GM18907 (cell line): ENCODE data around the gene VAT1L.

Experiments
- ATAC-seq: cut with Tn5 transposase; IDR thresholded peaks from one replicate; pipeline ENCODE4 v1.9.1; 2021; ENCODE audit warnings: mild to moderate bottlenecking, moderate library complexity; ENCODE audit not compliant: unreplicated experiment

VAT1L gene

DNA sequence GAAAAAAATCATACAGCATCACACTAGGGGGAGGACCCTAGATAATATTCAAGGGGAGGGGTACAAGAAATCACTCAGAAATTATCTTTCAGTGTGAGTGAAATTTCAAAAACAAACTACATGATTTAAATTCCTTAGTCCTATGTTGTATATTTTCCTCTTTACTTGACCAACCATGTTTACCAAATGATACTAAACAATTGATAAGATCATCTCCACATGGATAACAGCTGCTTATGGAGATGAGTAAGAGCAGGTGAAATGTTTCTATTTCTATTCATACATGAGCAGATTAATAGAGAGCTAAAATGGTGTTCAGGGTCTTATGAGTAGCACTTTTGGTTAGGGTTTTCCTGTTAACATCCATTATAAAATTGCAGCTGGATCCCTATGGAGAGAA lies 7.3 kb upstream of the VAT1L start:
- ATAC-seq, result no peak

DNA sequence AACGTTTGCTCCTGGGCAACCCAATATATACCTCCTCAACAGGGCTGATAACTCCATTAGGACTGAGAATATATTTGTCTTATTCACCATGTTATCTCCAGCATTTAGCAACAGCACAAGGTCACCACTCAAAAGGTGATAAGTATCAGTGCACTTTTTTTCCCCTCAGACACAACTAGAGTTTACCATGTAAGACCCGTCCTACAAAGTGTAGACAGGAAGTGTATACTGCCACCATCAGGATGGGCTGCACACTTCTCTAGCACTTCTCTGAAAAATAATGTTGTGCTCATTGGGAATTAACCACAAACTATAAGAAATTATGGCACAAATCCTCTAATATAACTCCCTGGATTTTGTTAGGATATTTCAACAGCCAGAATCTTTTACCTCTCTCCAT lies 5.7 kb upstream of the VAT1L start:
- ATAC-seq, result no peak

DNA sequence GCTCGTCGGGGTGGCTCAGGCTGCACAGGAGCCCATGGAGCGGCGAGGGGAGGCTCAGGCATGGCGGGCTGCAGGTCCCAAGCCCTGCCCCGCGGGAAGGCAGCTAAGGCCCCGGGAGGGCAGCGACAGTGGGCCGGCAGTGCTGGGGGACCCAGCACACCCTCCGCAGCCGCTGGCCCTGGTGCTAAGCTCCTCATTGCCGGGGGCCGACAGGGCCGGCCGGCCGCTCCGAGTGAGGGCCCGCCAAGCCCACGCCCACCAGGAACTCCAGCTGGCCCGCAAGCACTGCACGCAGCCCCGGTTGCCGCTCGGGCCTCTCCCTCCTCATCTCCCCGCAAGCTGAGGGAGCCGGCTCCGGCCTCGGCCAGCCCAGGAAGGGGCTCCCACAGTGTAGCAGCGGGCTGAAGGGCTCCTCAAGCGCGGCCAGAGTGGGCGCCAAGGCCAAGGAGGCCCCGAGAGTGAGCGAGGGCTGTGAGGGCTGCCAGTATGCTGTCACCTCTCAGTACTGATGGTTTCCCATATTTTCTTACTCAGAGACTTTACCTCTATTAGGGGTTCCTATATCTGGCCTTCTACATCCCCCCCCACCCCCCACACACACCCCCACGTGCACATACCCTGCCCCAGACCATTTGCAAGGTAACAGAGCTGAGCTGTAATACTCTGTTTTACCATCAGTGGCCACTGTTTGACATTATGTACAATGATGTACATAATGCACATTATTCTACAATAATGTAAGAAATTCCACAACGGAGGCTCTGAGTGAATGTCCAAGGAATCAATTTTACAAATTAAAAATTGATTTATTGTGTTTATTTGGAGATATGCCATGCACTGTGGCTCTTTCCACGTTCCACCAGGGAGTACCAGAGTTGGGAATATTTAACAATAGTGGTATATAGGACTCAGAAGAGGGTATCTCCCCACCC lies 3.7 kb upstream of the VAT1L start:
- no peak for ATAC-seq

DNA sequence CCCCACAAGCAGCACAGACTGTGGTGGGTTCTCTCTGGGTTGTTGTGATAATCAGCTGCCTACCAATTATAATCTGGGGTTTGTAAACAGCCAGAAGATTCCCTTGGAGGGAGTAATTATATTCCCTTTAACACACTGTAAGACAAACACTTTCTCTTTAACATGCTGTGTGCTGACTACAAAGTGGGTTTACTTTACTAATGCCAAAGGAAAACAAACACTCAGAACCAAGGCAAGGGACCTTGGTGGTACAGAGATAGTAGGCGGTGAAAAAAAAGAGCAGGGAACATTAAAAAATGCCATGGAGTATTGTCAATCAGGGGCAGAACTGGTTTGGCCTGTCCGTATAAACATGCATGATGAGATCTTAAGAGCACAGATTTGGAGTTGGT lies 3.0 kb upstream of the VAT1L start:
- no peak for ATAC-seq

DNA sequence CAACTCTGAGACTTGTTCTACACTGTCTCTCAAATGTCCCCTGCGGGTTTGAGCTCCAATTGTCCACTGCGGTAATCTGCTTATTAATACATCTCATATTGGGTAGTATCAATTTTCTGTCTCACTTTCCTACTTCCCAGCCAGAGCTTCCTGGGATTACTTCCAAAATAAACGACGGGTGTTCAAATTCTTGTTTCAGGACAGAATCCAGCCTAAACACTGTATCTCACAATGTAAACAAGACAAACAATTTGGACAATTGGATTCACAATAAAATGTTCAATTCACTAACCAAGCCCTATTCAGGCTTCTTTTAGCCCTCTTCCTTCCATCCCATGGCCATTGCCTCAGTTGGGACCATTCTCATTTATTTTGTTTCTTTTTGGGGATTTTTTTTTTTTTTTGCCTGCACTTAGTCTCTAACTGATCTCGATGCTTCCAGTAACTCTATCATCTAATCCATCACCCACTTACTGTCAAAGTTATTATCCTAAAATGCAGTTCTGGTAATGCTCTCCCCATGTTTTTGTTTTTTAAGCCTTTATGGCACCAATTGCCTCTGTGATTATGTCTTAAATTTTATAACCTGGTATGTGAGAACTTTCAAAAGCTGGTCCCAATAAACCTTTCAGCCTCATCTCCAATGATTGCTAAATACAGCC lies 2.0 kb upstream of the VAT1L start:
- ATAC-seq, result no peak

DNA sequence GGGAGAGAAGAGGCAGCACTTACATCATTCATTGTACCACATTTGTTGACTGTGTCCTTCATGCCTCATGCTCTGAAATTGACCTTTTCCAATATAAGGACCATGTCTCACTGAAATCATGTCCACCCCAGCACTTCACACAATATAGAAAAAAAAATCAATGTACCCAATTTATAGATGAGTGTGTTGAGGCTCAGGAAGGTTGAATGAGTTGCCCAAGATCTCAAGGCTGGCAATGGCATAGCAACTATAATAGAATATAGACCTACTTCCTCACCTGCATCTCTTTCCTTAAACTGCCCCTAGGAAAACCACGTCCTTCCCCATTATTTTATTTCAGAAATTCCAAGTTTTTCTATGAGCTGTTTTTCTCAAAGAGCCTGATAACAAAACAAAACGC lies 912 bp upstream of the VAT1L start:
- ATAC-seq, result no peak

DNA sequence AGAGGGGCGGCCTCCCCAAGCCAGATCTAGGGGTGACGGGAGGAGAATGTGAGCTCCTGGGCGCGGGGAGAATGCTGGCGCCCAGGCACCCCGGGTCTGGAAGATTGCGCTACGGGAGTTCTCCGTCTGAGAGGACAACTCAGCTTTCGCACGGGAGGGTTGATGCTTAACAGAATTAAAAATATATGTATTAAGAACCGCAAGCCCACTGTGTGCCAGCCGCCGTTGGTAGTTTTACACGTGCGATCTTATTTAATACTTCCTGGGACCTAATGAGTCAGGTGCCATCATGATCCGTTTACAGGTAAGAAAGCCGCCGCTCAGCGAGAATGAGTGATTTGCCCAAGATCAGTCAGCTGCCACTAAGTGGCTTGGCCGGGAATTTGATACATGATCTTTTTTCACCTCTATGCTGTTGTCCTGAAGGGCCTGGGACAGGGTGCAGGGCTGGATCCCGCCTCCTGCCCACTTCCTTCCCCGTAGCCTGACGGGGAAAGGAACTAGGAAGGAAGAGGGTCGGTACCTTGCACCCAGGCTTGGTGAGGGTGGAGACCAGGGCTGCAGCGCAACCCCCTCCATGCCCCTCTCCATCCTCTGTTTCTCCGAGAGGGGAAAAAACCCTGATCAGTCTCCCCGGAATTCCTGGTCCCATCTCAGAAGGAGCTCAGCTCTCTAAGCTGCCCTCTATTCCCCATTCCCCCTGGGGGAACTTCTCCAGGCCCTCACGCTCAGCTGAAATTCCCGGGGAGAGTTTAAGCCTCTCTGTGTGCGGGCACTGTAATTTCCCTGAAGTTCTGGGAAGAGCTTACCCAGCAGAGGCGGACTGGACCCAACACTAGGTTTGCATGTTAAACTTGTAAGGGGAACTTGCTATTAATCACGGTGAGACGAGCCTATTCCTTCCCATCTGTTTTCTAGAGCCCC lies 983 bp downstream of the VAT1L start:
- no peak for ATAC-seq

DNA sequence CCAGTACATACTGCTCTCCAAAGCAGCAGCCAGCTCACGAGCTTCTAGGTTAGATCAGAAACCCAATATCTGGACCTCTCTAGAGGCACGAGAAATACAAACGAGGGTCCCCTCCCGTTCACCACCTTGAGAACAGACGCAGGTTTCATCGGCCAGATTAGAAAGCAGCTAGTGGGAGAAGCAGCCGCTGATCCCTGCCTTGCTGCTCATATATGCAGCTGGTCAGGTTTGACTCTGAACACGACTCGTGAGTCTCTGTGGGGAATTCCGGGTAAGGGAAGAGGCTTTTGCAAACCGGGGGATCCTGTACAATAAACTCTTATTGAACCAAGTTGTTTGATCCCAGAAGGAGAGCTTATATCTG lies 1.6 kb downstream of the VAT1L start:
- no peak for ATAC-seq

DNA sequence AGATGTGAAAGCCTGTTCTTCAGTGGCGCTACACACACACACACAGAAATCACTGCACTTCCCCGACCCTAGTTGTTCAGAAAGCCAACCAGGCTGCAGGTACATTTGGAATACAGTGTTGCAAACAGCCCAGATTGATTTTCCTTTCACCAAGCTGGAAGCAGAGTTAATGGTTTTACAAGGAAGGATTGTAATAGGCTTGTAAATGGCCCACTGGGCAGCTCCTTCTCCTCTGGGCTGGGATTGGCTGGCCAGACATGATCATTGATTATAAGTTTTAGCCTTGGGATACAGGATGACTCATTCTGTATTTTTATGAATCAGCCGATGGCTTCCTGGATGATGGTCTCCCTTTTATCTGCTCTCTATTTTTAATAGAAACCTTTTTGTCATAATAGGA lies 2.5 kb downstream of the VAT1L start:
- no peak for ATAC-seq

DNA sequence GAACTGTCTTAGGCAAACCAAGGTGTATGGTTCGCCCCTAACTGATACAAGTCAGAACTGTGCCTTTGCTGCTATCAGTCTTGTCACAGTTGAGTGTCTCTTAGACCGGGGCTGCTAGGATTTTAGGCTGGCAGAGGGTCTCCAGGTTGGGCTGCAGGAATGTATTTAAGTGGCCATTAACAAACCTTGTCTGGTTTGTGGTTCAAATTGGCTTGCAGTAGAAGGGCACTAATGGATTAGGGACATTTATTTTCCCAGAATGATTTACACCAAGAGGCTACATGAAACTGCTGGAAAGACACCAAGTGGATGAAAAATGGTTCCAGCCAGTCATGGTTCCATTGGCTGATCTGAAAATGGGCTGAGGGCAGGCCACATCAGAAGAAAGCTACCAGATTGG lies 5.1 kb downstream of the VAT1L start:
- ATAC-seq, result no peak

DNA sequence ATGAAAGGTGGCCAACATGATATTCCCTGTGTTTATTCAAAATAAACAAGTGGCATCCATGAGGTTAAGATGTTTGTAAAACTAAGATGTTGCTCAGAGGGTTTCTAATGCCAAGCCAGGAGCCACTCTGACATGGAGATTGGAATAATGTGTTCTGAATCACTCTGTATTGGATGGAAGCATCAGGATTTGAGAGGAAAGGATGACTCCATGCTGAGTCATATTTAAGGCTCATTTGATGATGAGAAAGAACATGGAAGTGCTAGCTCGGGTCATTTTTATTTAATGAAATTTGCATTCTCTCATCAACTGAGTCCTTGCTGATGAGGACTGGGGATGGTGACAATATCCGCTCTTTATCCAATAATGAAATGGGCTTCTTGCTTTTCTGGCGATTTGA lies 6.2 kb downstream of the VAT1L start:
- no peak for ATAC-seq

DNA sequence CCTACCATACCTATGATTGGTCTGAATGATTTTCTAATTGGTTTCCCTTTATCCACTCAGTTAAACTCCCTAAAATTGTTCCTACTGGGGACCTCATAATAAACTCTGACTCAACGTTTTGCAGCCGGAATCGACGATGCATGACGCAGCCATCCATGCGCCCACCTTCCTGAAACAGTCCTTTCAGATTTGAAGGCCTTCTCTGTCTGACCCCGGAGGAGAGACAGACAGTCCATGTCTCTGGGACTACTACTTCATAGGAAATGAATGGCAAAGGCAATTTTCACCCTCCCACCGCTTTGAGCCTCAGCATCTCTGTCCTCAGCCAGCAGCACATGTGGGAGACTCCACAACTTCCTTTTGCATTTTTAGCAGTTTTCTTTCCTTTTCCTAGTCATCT lies 13.5 kb downstream of the VAT1L start:
- ATAC-seq, result no peak

DNA sequence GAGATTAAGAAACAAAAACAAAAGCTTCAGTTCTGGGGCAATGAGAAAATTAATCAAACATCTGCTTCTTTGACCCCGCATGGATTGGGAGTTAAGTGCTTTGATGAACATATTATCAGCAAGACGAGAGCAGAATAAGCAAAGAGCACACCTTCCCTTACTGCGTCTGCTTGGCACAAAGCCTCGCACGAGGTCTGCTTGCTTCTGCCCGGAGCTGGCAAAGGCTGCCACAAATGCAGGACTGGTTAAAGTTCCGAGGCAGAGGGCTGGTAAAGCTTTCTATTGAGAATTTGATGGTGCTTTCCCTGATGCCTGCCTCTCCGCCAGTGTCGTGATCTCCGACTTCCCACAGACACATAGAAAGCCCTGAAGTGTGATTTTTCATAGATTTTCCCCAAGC lies 17.0 kb downstream of the VAT1L start:
- no peak for ATAC-seq

DNA sequence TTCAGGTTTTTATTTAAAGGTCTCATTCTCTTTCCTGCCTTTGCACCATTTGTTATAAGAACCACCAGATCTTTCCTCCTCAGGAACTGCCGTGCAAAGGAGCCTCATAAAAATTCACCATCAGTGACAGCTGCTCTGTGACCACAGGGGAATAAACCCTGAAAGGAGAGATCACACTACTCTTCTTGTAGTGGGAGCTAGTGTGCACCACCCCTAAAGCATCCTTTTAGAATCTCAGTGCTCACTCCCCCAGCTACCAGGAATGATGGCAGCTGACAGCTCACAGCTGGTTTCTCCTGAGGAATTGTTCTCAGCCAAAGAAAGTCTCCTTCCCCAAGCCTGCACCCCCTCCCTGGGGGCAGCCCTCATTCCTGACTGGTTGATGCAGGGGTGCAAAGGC lies 18.7 kb downstream of the VAT1L start:
- ATAC-seq, result no peak

DNA sequence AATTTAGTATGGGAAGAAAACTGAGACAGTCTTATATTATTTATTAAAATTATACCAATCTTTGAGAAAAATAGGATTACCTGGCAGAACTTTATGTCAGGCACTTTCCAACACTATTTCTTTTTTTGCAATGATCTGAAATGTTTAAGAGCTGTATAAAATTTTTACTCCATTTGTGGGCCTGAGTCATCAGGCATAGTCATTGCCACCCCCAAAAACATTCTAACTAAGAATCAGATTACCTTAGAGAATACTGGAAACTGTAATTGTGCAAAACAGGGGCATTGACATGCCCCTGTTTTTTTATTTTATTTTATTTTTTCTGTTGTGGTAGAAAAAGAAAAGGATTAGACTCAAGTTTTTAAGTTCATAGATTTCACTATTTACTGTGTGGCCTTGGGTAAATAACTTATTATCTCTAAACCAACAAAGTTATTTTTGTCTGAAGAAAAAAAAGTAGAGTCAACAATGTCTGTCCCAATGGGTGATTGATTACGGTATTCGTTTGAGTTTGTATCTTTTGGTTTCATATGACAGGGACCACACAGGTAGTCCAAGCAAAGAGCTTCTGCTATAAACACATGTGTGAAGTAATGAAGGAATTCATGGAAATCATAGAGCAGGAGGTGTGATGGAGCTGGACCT lies 24.6 kb downstream of the VAT1L start:
- ATAC-seq, result no peak

DNA sequence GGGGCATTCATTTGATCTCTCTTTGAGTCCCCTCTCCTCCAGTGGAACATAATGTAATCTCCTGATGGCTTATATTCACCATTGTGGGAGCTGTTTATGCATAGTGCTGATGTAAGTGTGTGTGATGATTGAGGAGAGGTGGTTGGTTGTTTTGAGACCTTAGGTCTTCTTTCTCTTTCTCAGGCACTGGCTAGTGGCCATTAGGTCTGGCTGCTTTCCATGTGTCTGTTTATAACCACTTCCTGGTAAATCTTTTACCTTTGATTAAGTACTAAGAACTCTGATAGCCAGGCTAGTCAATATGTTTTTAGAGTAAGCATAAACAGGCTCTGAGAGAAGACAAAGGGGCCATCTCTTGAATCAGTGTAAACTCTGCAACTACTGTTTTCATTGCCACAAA lies 27.9 kb downstream of the VAT1L start:
- no peak for ATAC-seq

DNA sequence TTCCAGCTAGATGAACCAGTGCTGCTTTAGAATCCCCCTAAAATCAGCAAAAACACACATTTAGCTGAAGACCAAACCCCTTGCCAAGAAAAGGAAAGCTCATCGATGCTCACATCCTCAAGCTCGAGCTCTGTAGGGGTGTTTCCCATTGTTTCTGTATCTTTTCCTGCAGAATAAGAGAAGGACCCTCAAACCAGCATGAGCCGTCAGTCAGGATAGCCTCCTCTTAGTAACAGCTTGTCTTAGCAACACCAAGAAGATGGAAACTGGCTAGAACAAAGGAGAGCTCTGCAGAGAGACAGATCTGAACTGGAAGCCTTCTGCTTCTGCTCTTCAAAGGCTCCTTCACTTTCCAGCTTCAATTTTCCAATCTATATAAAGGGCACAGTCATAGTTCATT lies 32.0 kb downstream of the VAT1L start:
- ATAC-seq, result no peak

DNA sequence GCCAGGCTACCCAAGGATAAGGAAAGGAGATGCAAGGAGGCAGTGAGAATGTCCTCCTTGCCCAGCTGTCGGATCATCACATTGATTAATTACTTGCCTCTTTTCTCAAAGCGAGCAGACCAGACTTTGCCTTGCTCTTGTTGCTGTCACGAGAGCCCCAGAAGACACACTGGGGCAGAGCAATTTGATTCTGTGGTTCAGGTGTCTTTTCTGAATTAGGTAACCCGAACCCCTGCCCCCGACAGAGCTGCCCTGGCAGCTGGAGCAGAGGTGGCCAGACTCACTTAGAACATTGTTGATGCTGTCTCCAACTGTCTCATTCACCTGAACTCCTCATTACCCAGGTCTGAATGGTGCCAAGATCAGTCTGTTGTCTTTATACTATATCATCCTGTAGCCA lies 34.3 kb downstream of the VAT1L start:
- no peak for ATAC-seq

DNA sequence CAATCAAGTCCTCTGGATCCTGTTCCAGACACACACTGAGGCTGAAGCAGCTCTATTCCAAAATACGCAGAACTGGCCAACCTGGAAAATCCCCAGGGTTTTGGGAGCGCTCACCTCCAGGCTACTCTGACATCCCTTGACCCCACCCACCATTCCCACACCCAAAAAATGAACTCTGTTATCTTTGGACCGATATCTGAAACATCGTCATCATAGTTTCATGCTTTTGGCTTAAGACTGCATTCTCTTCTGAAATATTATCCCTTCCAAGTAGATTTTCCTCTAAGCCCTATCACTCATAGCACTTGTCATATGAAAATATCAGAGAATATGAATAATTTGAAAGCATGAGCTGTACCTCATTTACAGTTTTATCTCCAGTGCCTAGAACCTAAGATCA lies 34.7 kb downstream of the VAT1L start:
- ATAC-seq, result no peak

DNA sequence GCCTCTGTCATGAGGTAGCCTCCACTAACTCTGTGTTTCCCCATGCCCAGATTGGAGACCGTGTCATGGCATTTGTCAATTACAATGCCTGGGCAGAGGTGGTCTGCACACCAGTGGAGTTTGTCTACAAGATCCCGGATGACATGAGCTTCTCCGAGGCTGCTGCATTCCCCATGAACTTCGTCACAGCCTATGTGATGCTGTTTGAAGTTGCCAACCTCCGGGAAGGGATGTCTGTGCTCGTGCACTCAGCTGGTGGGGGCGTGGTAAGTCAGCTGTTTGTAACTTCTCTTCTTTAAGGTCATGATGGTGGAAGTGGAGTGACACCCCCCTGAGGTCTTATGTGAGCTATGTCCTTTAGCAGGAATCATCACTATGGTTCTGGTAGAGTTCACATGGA lies 36.8 kb downstream of the VAT1L start:
- ATAC-seq, result no peak

DNA sequence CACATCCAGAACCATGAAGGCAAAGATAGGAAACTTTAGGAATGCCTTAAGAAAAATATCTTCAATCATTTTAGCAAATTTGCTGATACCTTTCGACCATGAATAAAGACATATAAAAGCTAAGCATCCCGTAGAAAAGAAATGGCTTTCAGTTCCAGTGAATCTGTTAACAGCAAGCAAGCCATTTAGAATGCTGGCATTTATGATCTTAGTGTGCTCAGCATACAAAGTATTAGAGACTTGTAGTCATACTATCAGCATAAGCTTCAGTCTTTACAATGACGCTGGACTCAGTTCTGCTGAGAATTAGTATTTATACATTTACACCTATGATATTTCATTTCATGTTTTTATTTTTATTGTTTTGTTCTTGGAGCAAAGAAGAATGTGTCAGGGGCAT lies 38.7 kb downstream of the VAT1L start:
- ATAC-seq, result no peak
